Measurements from ENCODE around the gene YIPF6.
A peak's percentile ranks its signal among the peaks of the same experiment; 100 is the strongest.
"Not testable (repeated sequence)": the region's sequence is repeated elsewhere in the genome, so short reads cannot be mapped to it uniquely, and the experiment has no call there.

The YIPF6 gene

GRCh38 chrX:68498508-68499379, at the start of gene YIPF6:
Gene YIPF6 (plus strand): TSS chrX:68499051. CDS start chrX:68499067, 16 bp downstream.
- DNase-seq (ENCODE audit: low read depth) = no peak

- DNase-seq (ENCODE audit: low read depth) = no peak
Observed at GRCh38 chrX:68451720-68452119, 47.1 kb upstream of the YIPF6 start.

- no peak for DNase-seq (ENCODE audit: low read depth)
Observed at GRCh38 chrX:68454476-68455150, 44.2 kb upstream of the YIPF6 start.

- no peak for DNase-seq (ENCODE audit: low read depth)
Observed at GRCh38 chrX:68455151-68455510, 43.7 kb upstream of the YIPF6 start.

GRCh38 chrX:68461093-68461492, 37.8 kb upstream of the YIPF6 start:
- DNase-seq (ENCODE audit: low read depth) = no peak

- no peak for DNase-seq (ENCODE audit: low read depth)
Observed at GRCh38 chrX:68461576-68461975, 37.3 kb upstream of the YIPF6 start.

GRCh38 chrX:68462197-68462596, 36.7 kb upstream of the YIPF6 start:
- DNase-seq (ENCODE audit: low read depth) = peak; percentile 33

- no peak for DNase-seq (ENCODE audit: low read depth)
Observed at GRCh38 chrX:68462653-68463052, 36.2 kb upstream of the YIPF6 start.

- DNase-seq (ENCODE audit: low read depth) = no peak
Observed at GRCh38 chrX:68463880-68464279, 35.0 kb upstream of the YIPF6 start.

- no peak for DNase-seq (ENCODE audit: low read depth)
Observed at GRCh38 chrX:68464796-68465195, 34.1 kb upstream of the YIPF6 start.

GRCh38 chrX:68480969-68481368, 17.9 kb upstream of the YIPF6 start:
- no peak for DNase-seq (ENCODE audit: low read depth)

GRCh38 chrX:68486198-68486597, 12.7 kb upstream of the YIPF6 start:
- not testable (repeated sequence) for DNase-seq (ENCODE audit: low read depth)

GRCh38 chrX:68487254-68487653, 11.6 kb upstream of the YIPF6 start:
- no peak for DNase-seq (ENCODE audit: low read depth)

- DNase-seq (ENCODE audit: low read depth) = no peak
Observed at GRCh38 chrX:68487924-68488323, 10.9 kb upstream of the YIPF6 start.

GRCh38 chrX:68488657-68489056, 10.2 kb upstream of the YIPF6 start:
- DNase-seq (ENCODE audit: low read depth) = no peak

- DNase-seq (ENCODE audit: low read depth) = no peak
Observed at GRCh38 chrX:68490644-68491043, 8.2 kb upstream of the YIPF6 start.

- DNase-seq (ENCODE audit: low read depth) = no peak
Observed at GRCh38 chrX:68492583-68492982, 6.3 kb upstream of the YIPF6 start.

- DNase-seq (ENCODE audit: low read depth) = not testable (repeated sequence)
Observed at GRCh38 chrX:68493776-68494175, 5.1 kb upstream of the YIPF6 start.

- no peak for DNase-seq (ENCODE audit: low read depth)
Observed at GRCh38 chrX:68498044-68498507, 775 bp upstream of the YIPF6 start.

GRCh38 chrX:68499543-68500504, 973 bp downstream of the YIPF6 start:
- DNase-seq (ENCODE audit: low read depth) = no peak

GRCh38 chrX:68503836-68504636, 5.2 kb downstream of the YIPF6 start:
- no peak for DNase-seq (ENCODE audit: low read depth)
